AG04450 (cell line): Measurements from ENCODE around the gene H3-3A. TPM values are rescaled to one million over a fixed set of nuclear protein-coding genes. Genes with fewer than 3 reads are reported as not detected.

ENCODE experiments used
- CTCF ChIA-PET: fragments of 300-600, 350-600 bp; formaldehyde crosslinking; extraction: SDS; loops from one replicate; lab custom pipeline; 2022; ENCODE audit warnings: antibody characterized with exemption, inconsistent platforms; lab: Charles Lee
- POLR2A ChIA-PET: fragments of 350-600 bp; formaldehyde crosslinking; extraction: SDS; loops from one replicate; lab custom pipeline; 2021; ENCODE audit warnings: antibody characterized with exemption, inconsistent platforms; lab: Yijun Ruan, JAX
- DNase-seq: peaks from one replicate; pipeline ENCODE4 v3.0.0-alpha.2; 2011; ENCODE audit warnings: low read depth, low spot score
- H3K27ac ChIP-seq: one replicate; pipeline ENCODE4 v1.5.1; 2012; ENCODE audit warnings: low read depth, low read length, control low read depth
- H3K27me3 ChIP-seq: one replicate; pipeline ENCODE4 v1.6.0; 2012; ENCODE audit warnings: low read length; ENCODE audit not compliant: control insufficient read depth, insufficient read depth
- H3K4me3 ChIP-seq: 2 replicates; pipeline ENCODE4 v1.5.1; 2011; ENCODE audit warnings: mild to moderate bottlenecking, low read depth, low read length, control low read depth
- H3K9me3 ChIP-seq: 2 replicates; pipeline ENCODE4 v1.5.1; 2012; ENCODE audit warnings: low read length; ENCODE audit not compliant: control insufficient read depth, insufficient read depth
- CTCF ChIP-seq: IDR thresholded peaks from 2 replicates; pipeline ENCODE4 v1.5.1; 2011; ENCODE audit warnings: low read depth, low read length, control low read depth, inconsistent platforms
- polyA plus RNA-seq: library from polyadenylated mRNA; depleted of rRNA; stranded (reverse); fragments of >200 nt; gene quantifications from 2 replicates; pipeline ENCODE4 v1.2.3, GENCODE V29; 2011

The H3-3A gene
- polyA plus RNA-seq, 1 experiment, result 330 TPM

GRCh38 chr1:226038661-226039060, 23.9 kb upstream of the H3-3A start:
- Histone ChIP-seq H3K9me3 (no peaks in the 10 kb centered on the region), H3K27me3 (peaks cover 15% of the 10 kb centered on the region), H3K4me3 (no peak overlapping the region), H3K27ac (no peak overlapping the region)
- ChIA-PET POLR2A (no interaction called here), CTCF (no interaction called here)
- TF ChIP-seq CTCF, result no peak
- no peak for DNase-seq

DNA sequence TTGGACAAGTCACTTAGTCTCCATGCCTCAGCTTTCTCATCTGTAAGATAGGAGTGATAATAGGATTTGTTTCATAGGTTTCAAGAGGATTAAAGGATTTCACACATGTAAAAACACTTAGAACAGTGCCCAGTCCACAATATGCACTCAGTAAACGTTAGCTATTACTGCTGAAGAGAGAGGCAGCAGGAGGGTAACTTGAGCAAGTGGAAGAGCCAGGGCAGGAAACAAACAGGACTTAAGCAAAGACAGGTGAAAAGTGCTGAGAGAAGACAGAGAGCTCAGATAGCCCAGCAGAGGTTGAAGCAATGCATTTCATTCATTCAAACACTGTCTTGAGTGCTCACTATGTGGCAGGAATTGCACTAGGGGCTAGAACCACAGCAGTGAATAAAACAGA, 21.1 kb upstream of the H3-3A start:
- Histone ChIP-seq H3K9me3 (no peaks in the 10 kb centered on the region), H3K4me3 (no peak overlapping the region), H3K27ac (no peak overlapping the region), H3K27me3 (peaks cover 15% of the 10 kb centered on the region)
- DNase-seq, result no peak
- POLR2A ChIA-PET, result no interaction called here
- CTCF ChIA-PET, result interaction anchor here (1.2 to 1.4 kb wide), 2 partner anchors 23 to 84 kb away, joined by 3 read pairs; no protein-coding TSS in a partner anchor
- TF ChIP-seq CTCF, result no peak

- CTCF ChIA-PET, result no interaction called here
- POLR2A ChIA-PET, result interaction anchor here (0.8 kb wide), 1 partner anchor 10 kb away, joined by 3 read pairs; no protein-coding TSS in a partner anchor
- no peak for DNase-seq
- Histone ChIP-seq H3K27me3 (peaks cover 18% of the 10 kb centered on the region), H3K9me3 (no peaks in the 10 kb centered on the region), H3K4me3 (no peak overlapping the region), H3K27ac (no peak overlapping the region)
- no peak for TF ChIP-seq CTCF
These were observed 17.9 kb upstream of the H3-3A start for GRCh38 chr1:226044514-226045101.

GRCh38 chr1:226046240-226046639, 16.3 kb upstream of the H3-3A start:
- CTCF ChIA-PET, result no interaction called here
- no peak for TF ChIP-seq CTCF
- H3K4me3 ChIP-seq, result no peak overlapping the region
- H3K27ac ChIP-seq, result no peak overlapping the region
- POLR2A ChIA-PET, result no interaction called here
- no peak for DNase-seq
- peaks cover 9% of the 10 kb centered on the region for H3K27me3 ChIP-seq
- no peaks in the 10 kb centered on the region for H3K9me3 ChIP-seq

GRCh38 chr1:226047495-226047894, 15.0 kb upstream of the H3-3A start:
- no peak for TF ChIP-seq CTCF
- ChIA-PET CTCF (no interaction called here), POLR2A (no interaction called here)
- no peak for DNase-seq
- H3K27ac ChIP-seq, result no peak overlapping the region
- H3K4me3 ChIP-seq, result no peak overlapping the region
- peaks cover 2% of the 10 kb centered on the region for H3K27me3 ChIP-seq
- H3K9me3 ChIP-seq, result no peaks in the 10 kb centered on the region
